GM13977 (cell line): ENCODE data around the gene CHST14.

Experiments
- DNase-seq: peaks from one replicate; pipeline ENCODE4 v3.0.0; 2012; ENCODE audit warnings: low spot score
- CTCF ChIP-seq: IDR thresholded peaks from 2 replicates; pipeline ENCODE4 v1.5.1; 2012; ENCODE audit warnings: mild to moderate bottlenecking, control low read depth; ENCODE audit not compliant: insufficient read depth; ENCODE audit errors: extremely low read depth, missing control alignments
- in situ Hi-C: fragments of 300-500 bp; cut with MboI; formaldehyde crosslinking; loops from one replicate; pipeline ENCODE4 v1.12.0; 2022; ENCODE audit warnings: low sequenced_read_pairs, low pct_unique_long_range_greater_than_20kb, mixed read lengths, inconsistent platforms; ENCODE audit not compliant: unreplicated experiment

Gene CHST14

GRCh38 chr15:40463279-40463678, 7.5 kb upstream of the CHST14 start:
- no peak for TF ChIP-seq CTCF
- DNase-seq, result no peak
- in situ Hi-C loops, result no loop called here

GRCh38 chr15:40463886-40464545, 6.8 kb upstream of the CHST14 start:
- no peak for DNase-seq
- in situ Hi-C loops, result no loop called here

GRCh38 chr15:40464595-40465185, 6.1 kb upstream of the CHST14 start:
- in situ Hi-C loops, result no loop called here
- peak; percentile 61 for DNase-seq
- no peak for TF ChIP-seq CTCF

More at GRCh38 chr15:40463886-40464545, 6.8 kb upstream of the CHST14 start:
- no peak for TF ChIP-seq CTCF

- in situ Hi-C loops, result no loop called here
- no peak for DNase-seq
- TF ChIP-seq CTCF, result no peak
These were observed 4.8 kb upstream of the CHST14 start for GRCh38 chr15:40465939-40466338.

- in situ Hi-C loops, result no loop called here
- no peak for TF ChIP-seq CTCF
- no peak for DNase-seq
These were observed 4.1 kb upstream of the CHST14 start for GRCh38 chr15:40466426-40467260.

GRCh38 chr15:40467261-40467615, 3.5 kb upstream of the CHST14 start:
- DNase-seq, result no peak
- no peak for TF ChIP-seq CTCF
- in situ Hi-C loops, result no loop called here
